GM03348 (cell line): ENCODE measurements around the gene PAIP2B.
"Not testable (repeated sequence)": the region's sequence is repeated elsewhere in the genome, so short reads cannot be mapped to it uniquely, and the experiment has no call there.

ENCODE experiments used
- DNase-seq: peaks from one replicate; pipeline ENCODE4 v3.0.0; 2012; ENCODE audit warnings: low spot score

The PAIP2B gene, protein sequence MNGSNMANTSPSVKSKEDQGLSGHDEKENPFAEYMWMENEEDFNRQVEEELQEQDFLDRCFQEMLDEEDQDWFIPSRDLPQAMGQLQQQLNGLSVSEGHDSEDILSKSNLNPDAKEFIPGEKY

DNA sequence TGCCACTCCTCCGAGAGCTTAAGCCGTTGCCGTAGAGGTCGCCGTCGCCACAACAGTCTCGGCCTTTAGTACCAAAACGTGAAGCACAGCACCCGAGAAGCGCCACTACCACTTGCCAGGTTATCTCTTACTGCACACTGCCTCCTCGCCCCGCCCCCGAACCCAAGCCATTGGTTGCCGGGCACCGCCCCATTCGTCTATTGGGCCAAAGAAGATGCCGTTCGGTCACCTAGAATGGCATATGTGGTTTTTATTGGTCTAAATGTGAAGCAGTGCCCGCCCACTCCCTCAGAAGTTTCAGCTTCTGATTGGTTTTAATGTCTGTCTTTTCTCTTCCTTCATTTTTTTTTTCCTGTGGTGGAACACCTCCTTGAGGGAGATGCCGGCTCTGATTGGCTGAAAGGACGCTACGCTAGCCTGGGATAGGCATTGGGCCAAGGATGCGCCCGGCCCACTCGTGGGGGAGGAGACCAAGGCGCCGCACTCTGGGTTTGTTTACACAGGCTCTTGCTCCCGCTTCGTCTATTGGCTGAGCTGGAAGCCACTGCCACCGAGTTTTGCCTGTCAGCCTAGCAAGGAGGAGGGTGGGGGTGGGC lies at the start of gene PAIP2B:
TSS of gene PAIP2B (minus strand) at position 139 of the 596 bp plus-strand sequence. CDS start 24,514 bp downstream, outside the sequence.
- DNase-seq = peak; percentile 97

DNA sequence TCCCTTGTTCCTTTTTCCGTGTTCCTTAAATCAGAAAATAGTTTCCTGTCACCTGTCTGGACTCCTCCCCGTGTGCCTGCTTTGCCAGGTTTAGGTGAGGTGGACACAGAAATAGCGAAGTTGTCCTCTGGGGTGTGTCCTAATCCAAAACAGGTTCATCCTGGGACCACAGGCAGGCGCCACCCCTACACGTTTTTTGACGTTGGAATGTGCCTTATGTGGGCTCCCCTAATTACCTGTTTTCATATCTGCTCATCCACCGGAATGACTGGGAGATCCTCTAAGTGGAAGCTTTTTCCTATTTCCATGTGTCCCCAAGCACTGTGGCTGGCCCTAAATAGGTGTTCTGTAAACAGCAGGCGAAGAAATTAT lies 49.0 kb upstream of the PAIP2B start:
- no peak for DNase-seq

DNA sequence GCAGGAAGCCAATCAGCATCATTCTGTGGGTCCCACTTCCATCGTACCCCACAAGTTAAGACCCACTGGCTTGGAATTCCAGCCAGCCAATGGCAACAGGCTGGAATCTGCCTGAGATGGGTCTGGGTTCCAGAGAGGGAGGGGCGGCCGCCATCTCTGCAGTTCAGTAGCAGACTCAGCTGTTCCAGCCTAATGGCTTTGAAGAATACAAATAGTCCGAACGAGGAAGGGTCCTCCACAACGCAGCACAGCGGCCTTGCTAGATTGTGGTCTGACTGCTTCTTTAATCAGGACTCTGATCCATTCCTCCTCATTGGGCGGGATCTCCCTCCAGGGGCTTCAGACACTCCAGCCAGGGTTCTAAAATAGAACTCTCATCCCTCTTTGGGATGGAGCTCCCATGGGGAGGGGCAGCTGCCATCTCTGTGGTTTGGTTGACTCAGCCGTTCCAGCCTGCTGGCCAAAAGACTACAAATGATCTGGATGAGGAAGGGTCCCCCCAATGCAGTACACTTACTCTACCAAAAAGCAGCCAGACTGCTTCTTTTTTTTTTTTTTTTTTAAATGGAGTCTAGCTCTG lies 42.7 kb upstream of the PAIP2B start:
- DNase-seq = no peak

DNA sequence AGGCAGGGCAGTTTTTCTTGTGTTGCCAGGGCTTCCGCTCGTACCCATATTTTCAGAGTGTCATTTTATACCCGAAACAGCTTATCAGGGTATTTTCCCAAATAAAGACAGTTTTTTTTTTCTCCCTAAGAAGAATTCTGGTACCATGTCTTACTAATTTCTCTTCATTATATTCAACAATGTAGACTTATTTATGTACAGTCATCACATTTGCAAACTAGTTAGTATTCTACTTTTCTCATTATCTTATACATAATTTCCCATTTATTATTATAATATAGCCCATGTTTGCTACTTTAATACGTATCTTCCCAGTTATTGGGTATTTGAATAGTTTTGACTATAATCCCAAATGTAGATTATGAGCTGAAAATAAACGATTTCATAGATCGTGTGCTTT lies 36.5 kb upstream of the PAIP2B start:
- no peak for DNase-seq

DNA sequence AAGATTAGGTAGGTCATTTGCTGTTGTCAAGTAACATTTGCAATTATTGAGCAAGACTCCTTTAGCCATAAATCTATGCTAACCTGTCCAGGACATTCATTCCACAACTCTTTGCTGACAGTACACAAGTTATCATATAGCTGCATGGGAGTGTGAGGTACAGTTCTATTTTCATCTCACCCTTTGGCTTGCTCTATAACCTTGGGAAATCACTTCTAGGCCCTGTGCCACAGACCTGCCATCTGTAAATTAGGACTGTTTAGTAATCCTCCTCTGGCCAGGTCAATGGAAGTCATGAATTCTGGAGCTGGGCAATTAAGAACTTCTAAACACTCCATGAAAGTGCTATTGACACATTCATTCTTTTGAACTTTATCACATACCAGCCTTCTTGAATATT lies 34.6 kb upstream of the PAIP2B start:
- no peak for DNase-seq

DNA sequence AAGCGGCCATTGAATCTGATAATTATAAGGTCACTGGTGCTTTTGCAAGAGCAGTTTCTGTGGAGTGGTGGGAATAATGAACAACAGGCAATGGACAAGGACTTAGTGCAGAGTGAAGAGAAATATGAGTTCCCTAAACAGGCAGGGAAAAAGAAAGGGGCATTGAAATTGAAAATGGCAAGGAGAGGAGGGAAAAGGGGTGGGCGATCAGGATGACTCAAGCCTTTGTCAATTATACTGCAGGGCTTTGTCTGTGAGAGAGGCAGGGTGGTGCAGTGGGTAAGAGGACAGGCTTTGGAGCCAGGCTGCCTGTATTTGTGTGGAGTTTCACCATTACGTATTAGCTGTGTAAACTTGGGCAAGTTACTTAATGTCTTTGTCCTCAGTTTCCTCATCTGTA lies 29.5 kb upstream of the PAIP2B start:
- no peak for DNase-seq

DNA sequence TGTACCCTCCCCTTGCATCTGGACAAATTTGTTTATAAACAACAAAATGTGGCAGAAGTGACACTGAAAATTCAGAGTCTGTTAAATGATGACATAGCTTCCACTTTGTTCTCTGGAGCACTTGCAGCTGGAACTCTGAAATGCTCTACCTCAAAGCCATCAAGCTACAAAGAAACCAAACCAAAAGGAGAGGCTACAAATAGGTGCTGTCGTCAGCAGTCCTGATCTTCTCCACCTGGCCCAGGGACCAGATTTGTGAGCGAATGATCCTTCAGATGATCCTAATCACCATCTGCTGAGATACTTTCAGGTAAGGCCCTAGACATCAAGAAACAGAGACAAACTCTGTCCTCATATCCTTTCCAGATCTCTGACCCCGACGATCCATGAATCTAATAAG lies 27.9 kb upstream of the PAIP2B start:
- DNase-seq = no peak

DNA sequence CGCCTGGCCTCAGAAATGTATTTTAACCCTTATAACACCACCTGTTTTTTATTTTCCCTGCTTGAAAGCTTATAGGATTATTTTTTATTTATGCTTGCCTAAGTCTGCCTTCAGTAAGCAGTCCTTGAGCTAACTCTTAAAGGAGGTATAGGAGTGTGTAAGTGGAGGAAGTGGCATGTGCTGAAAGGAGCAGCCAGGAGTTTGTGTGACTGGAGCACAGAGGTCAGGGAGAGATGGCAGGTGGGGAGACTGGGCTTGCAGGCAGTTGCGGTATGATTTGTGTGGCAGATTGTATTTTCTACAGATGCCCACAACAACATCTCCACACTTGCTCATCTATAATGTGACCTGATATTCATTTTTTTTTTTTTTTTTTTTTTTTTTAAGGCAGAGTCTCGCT lies 27.2 kb upstream of the PAIP2B start:
- no peak for DNase-seq

DNA sequence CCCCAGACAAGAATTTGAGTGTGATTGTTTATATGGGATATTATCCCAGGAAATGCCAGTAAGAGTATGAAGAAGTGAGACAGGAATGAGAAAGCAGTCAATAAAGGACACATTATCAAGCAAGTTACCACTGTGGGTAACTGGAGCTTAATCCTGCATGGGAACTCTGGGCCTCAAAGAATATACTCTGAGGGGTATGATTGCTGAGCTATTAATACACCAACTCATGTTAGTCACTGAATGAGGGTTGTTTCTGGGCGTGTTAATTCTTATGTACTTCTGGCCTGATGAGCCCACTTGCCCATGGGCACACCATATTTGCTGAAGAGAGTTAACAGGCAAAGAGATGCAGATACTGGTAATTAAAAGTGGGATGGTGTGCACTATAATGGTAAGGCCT lies 26.6 kb upstream of the PAIP2B start:
- no peak for DNase-seq

DNA sequence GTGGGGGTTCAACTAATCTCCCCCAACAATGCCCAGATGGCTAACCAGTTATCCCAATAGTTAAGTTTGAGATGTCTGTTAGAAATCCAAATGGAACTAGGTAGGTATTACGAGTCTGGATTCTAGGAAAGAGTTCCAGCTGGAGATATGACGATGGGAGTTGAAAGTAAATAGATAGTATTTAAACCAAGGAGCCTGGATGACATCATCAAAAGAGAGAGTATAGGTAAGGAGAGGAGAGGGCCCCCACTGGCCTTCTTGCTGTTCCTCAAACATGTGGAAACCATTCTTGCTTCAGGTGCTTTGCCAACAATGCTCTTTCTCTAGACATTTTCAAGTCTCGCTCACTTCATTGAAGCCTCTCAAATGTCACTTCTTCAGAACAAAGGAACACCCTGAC lies 26.0 kb upstream of the PAIP2B start:
- no peak for DNase-seq

DNA sequence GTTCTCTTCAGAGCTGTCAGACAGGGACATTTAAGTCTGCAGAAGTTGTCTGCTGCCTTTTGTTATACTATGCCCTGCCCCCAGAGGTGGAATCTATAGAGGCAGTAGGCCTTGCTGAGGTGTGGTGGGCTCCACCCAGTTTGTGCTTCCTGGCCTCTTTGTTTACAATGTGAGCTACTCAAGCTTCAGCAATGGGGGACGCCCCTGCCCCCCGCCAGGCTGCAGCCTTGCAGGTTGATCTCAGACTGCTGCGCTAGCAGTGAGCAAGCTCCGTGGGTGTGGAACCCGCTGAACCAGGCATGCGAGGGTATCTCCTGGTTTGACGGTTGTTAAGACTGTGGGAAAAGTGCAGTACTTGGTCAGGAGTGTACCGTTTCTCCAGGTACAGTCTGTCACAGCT lies 24.0 kb upstream of the PAIP2B start:
- DNase-seq = no peak

DNA sequence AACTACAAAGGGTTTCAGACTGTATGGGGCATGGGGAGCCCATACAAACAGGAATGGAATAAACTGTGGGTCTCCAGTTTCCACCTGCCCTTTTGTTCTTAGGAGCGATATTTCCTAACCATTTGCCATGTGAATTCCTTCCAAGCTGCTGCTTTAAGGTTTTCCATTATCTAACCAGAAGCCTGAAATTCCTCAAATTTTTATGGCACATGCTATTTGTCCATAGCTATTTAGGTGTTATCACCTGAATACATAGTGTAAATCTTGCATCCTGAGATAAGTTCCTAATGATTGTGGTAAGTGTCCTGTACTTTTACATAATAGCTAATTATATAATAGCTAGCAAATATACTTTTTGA lies 17.4 kb upstream of the PAIP2B start:
- no peak for DNase-seq

DNA sequence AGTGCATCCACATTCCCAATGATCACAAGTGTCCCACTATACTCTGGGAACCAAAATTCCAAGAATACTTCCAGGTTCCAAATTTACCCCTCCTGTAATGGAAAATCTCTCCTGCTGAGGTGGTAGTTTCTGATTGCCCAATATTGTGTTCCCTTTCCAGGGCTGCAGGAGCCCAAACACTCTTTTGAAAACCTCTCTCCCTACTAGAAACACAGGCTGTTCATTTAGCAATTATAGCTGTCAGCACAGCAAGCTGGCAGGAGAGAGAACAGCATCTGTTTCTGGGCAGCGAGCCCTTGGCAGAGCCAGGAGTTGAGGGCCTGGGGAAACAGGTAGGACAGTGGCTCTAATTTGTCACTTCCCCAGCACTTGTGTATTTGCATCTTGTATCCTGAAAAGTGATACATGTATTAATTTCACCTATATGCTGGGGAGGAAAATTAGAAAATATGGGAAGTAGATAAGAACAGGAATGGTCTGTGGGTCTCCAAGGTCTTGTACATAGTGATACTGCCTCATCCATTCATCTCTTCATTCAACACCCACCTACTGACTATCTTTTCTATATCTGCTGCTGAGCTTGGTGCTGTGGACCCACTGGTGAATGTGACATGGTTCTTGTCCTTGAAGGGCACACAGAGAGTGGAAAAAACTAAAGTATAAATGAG lies 16.9 kb upstream of the PAIP2B start:
- DNase-seq = no peak

DNA sequence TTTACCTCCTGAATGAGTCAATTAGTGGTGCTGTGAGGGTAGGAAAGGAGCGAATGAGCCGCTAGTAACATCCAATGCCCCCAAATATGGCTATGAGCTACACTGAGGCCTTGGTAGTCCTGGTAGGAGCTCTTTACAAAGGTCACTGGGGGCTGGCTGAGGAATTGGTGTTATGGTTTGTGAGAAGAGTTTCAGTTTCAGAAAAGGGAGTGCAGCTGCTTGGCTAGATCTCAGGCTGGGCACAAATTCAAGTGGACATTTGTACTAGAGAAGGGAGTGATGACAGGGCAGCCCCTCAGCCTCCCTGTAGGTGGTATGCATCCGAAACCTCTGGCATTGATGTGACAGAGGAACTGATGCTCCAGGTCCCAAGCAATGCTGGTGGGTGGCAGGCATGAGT lies 13.9 kb upstream of the PAIP2B start:
- DNase-seq = no peak

DNA sequence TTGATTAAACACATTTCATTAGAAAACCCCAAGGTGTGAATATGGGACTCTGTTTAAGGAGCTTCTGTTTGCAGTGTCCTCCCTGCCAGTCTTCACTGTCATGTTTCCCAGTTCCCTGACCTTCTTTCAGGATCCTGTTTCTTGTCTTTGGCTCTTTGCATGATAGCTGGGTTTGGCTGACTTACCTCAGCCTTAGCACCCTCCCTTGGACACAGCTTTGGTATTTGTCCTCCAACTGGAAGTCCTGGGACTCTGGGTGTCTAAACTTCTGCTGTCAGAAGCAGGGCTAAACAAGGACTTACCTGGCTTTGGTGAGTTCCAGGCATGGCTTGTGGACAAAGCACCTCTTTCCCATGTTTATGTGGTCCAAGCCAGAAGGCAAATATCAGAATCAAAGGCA lies 11.2 kb upstream of the PAIP2B start:
- DNase-seq = no peak

DNA sequence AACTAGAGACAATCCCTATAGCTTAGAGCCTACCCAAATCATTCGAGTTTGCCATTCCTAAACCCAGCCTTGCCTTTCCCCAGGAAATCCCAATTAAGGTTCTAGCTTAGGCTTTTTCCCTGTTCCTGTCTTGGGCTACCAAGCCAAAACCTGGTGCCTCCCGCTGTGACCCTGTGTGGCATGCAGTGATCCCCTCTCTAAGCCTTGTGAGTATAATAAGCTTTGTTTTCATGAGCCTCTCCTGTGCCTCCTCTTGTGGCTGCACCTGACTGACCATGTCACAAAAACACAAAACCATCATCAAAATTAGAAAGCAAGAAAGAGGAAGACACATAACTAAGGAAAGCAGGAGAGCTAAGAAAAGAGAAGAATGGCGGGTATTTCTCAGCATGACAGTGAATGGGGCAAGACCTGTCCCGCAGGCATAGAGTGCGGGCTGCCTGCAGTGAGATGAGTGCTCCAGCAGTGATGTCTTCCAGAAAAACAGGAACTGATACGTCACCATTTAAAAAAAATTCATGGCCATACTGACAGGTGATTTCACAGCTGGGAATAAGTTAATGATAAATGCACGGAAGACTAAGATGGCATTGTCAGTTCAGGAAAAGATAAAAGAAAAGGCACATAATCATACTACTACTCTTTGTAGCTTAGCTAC lies 9.2 kb upstream of the PAIP2B start:
- no peak for DNase-seq

DNA sequence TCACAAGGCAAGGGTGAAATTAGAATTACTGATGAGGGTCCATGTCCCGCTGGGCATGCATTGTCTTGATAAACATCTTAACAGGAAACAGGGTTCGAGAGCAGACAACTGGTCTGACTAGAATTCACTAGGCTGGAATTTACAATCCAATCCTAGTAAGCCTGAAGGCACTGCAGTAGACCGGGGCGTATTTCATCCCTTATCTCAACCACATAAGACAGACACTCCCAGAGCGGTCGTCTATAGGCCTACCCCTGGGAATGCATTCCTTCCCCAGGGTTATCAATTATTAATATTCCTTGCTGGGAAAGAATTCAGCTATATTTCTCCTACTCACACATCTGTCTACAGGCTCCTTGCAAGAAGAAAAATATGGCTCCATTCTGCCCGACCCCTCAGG lies 6.2 kb upstream of the PAIP2B start:
- not testable (repeated sequence) for DNase-seq

DNA sequence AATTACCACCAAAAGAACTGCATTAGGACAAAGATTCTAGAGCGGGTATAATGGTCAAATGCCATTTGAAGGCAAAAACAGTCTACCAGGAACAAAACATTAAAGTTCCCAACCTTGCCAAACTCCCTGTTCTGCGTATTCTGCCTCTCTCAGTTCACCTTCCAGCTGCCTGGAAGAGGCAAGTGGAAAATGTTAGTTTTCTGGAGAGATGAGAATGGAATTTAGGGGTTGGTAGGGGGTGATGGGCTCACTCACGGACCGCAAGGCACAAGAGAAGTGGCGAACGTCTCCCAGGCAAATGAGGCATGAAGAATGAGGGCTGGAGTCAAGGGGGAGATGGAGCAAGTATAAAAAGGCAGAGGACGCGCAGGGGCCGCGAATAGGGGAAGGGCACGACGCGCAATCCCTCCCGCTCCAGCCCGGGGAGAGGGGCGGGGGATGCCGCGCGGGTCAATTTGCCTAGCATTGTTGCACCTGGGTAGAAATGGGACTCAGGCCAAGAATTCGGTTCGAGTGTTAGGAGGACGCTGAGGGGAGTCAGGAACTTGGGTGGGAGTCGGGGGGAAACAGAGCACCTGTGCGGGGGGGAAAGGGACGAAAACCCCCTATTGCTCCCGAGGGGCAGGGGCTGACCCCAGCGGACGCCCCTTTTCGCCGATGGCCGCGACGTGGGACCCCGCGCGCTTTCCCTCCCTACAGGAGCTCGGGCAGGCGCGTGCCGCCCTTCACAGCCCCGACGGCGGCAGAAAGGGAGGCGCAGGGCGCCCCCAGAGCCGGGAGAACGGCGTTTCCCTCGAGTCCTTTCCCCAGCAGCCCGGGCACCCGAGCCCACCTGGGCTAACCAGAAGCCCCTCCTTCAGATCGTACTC lies 573 bp downstream of the PAIP2B start:
- peak; percentile 5 for DNase-seq

DNA sequence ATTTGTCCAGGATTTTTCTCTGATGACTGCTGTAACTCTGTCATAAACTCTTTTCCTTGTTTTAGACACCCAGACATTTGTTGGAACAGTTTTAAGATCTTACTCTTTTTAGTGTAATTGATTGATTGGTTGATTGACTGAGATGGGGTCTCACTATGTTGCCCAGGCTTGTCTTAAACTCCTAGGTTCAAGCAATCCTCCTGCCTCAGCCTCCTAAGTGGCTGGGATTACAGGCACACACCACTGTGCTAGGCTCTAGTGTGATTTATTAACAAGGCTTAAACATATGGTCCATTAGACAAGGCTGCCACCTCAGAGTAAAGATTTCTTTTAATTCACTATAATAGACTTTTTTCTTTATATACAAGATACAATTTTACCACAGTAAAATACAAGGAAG lies 2.0 kb downstream of the PAIP2B start:
- DNase-seq = no peak

DNA sequence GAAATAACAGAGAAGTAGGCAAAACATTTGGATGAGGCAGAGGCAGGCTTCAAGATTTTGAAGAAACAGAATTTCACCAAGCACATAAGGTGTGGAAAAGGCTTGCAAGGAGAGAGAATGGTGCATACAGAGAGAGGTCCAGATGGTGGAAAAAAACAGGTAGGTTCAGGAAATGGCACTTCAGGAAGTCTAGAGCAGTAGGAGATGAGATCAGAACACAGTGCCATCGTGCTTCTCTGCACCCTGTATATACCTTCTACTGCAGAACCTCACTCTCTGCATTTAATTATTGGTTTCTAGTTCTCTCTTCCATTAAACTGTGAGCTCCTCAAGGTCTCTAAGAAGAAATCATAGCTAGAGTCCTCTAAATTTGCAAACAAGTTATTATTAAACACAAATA lies 2.4 kb downstream of the PAIP2B start:
- no peak for DNase-seq

DNA sequence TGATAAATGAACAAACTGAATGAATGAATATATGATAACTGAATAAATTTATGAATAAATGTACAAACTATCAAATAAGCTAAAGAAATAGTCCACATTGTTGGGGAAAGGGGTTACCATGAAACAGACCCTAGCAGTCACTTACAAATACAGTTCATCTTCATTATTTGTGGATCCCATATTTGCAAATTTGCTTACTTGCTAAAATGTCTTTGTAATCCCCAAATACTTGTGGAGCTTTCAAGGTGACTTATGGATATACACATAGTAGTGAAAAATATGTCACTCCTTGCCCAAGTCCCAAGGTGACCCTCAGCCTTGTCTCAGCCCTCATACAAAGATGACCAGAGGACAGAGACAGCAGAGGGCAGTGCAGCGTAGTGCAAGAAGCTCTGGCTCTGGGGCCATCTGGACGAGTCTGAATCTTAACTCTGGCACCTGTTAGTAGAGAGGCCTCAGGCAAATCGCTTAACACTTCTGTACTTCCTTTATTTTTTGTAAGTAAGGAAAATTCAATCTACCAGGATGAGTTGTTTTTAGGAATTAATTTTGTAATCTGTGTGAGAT lies 3.1 kb downstream of the PAIP2B start:
- peak; percentile 7 for DNase-seq

DNA sequence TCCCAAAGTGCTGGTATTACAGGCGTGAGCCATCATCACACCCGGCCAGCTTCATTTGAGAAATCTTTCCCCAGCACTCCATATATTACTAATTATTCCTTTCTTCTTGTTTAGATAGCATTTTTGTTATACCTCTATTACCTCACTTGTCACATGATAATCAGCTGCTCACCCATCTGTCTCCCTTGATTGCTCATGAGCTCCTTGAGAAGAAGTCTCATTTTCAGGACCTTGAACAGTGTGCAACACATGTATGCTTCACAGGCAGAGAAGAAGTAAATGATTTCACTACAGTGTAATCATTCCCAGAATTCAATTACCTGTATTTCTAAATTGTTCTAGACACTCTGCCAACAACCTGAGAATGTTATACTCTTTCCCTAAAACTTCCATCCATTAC lies 6.2 kb downstream of the PAIP2B start:
- DNase-seq = no peak
